NCI-H187 (cell line): ENCODE data around the gene ARVCF.

Experiments used
- DNase-seq, 2 experiments: peaks; one replicate each; lab custom pipeline; 2025; lab: John Stamatoyannopoulos, UW

ARVCF gene

GRCh38 chr22:20029550-20030225 is 13.1 kb upstream of the ARVCF start:
- no peak for DNase-seq

- no peak for DNase-seq
Measured at GRCh38 chr22:20028855-20029549, 12.4 kb upstream of the ARVCF start.

DNA sequence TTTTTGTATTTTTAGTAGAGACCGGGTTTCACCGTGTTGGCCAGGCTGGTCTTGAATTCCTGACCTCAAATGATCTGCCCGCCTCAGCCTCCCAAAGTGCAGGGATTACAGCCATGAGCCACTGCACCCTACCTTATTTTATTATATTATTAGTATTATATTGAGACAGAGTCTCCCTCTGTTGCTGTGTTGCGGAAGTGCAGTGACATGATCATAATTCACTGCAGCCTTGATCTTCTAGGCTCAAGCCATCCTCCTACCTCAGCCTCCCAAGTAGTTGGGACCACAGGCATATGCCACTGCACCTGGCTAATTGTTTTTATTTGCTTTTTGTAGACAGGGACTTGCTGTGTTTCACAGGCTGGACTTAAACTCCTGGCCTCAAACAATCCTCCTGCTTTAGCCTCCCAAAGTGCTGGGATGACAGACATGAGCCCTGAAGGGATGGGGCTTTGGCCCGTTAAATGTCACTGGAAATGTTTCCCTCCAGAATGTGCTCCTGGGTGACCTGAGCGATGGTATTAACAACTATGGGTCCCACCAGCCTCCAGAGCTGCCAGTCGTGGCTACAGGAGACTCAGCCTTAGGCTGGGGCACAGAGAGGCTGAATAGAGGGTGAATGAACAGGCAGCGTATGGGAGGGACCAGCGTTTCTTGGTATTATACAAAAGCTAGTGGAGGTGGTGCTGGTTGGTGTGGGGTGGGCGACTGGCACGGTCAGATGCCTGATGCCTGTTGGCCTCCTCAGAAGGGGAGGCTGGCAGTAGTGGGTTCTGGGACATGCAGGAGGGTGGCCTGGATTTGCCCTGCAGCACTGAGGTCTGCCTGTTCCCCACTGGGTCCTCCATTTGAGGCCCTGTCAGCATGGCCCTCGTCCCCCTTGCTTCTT is 11.6 kb upstream of the ARVCF start:
- no peak for DNase-seq

DNA sequence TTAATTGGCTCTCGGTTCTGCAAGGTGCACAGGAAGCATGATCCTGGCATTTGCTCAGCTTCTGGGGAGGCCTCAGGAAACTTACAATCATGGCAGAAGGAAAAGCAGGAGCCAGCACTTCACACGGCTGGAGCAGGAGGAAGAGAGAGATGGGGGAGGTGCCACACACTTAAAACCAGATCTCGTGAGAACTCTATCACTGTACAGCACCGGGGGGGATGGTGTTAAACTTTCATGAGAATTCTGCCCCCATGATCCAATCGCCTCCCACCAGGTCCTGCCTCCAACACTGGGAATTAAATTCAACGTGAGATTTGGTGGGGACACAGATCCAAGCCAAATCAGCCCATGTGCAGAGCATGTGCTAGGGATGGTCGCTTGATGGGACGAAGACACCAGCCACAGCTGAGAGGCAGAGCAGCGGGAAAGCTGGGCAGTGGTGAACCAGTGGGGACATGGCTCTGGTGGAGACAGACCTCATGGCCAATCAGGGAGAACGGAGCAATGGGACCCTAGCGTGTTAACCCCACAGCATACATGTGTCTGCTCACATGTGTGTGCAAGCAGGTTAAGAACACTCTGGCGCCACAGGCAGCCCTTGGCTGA is 10.5 kb upstream of the ARVCF start:
- DNase-seq = no peak

GRCh38 chr22:20026204-20026908 is 9.7 kb upstream of the ARVCF start:
- no peak for DNase-seq

GRCh38 chr22:20025401-20026203 is 9.0 kb upstream of the ARVCF start:
- no peak for DNase-seq

DNA sequence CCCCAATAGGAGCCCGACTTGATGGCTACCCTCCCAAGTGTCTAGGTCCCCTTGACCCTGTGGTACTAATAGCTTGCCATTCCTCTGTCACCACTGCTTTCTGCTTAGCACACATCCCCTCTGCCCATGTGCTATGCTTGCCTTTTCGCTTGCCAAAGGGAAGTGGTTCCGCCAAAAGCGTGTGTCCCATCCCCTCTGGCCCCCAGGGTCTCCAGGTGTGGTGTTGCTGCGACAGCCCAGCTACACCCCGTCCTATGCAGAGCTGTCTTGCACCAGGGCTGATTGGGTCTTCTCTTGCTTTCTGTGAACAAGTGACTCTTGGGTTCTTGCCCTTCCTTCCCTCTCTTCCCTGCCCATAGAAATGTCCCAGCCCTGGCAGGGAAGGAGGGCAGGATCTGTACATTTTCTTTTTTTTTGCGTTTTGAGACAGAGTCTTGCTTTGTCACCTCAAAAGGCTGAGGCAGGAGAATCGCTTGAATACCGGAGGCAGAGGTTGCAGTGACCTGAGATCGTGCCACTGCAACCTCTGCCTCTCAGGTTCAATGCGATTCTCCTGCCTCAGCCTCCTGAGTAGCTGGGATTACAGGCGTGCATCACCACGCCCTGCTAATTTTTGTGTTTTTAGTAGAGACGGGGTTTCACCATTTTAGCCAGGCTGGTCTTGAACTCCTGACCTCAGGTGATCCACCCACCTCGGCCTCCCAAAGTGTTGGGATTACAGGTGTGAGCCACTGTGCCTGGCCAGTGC is 8.2 kb upstream of the ARVCF start:
- no peak for DNase-seq

GRCh38 chr22:20024225-20024624 is 7.6 kb upstream of the ARVCF start:
- no peak for DNase-seq

GRCh38 chr22:20022978-20023613 is 6.5 kb upstream of the ARVCF start:
- no peak for DNase-seq

GRCh38 chr22:20022231-20022977 is 5.8 kb upstream of the ARVCF start:
- no peak for DNase-seq

GRCh38 chr22:20021196-20022181 is 4.9 kb upstream of the ARVCF start:
- no peak for DNase-seq

DNA sequence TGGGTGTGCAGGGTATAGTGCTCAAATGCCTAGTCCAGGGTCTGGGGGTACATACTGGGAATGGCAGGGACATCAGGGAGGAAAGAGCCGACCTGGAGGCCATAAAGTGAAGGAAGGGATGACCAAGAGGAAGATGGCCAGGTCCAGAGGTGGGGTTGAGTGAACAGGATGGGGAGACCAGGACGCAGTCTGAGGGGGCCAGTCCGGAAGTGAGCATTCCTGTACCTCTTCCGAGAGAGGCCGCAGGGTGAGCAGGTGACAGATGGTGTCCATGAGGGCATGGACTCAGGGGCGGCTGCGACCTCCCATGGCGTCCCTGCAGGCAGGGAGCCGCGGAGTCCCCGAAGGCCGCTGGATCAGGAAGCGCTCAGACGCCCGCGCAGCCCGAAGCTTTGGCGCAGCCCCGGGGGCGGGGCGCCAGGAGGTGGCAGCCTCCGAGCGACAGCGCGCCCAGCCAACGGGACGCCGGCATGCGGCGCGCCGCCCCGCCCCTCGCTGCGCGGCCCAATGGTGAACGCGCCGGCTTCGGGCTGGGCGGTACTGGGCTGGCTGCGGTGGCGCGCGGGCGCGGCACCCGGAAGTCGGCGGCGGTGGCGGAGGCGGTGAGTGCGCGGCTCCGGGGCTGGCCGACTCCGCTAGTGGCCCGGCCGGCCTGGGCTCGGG is 4.0 kb upstream of the ARVCF start, which contains the start of gene TANGO2:
TANGO2 (plus strand) TSS at position 578 of the 663 bp plus-strand sequence. CDS start 15,689 bp downstream, outside the sequence.
- DNase-seq = peak; percentile 41 to 80

- DNase-seq = no peak
Measured at GRCh38 chr22:20019661-20020532, 3.3 kb upstream of the ARVCF start.

DNA sequence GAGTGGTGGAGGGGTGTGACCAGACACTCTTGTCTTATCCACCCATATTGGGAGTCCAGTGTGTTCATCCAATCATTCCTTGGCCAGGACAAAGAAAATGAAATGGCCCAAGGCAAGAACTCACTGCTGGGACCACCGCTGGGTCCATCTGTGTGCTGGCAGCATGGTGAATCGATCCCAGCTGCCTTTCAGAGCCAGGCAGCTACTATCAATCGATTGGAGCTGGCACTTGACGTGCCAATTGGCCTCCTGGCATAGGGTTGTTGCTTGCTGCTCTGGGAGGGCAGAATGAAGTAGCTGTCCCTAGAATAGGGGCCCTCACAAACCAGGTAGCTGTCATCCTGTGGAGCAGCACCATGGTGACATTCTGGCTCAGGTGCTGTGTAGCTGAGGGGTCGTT is 1.4 kb upstream of the ARVCF start:
- no peak for DNase-seq

DNA sequence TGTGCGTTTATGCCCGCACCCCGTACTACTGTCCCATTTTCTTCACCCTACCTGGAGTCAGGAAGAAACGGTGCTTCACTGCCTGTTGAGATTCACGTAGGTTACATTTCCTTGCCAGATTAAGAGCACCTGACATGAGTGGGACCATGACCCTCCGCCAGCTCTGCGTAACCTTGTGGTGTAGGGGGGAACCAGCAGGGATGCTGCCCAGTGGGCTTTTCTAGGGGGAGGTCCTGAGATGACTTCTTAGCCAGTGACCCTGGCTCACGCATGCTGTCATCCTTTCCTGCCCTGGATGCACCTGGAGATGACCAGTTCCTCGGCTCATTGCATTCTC is 967 bp upstream of the ARVCF start:
- DNase-seq = no peak
